Anterior cingulate cortex (tissue), 58 donors: ENCODE results near the gene NECAB2.
"Not testable (repeated sequence)": the region's sequence is repeated elsewhere in the genome, so short reads cannot be mapped to it uniquely, and the experiment has no call there.

Source experiments
- DNase-seq, 58 donors: peaks; one replicate each; lab custom pipeline; 2025; lab: John Stamatoyannopoulos, UW

Gene NECAB2

DNA sequence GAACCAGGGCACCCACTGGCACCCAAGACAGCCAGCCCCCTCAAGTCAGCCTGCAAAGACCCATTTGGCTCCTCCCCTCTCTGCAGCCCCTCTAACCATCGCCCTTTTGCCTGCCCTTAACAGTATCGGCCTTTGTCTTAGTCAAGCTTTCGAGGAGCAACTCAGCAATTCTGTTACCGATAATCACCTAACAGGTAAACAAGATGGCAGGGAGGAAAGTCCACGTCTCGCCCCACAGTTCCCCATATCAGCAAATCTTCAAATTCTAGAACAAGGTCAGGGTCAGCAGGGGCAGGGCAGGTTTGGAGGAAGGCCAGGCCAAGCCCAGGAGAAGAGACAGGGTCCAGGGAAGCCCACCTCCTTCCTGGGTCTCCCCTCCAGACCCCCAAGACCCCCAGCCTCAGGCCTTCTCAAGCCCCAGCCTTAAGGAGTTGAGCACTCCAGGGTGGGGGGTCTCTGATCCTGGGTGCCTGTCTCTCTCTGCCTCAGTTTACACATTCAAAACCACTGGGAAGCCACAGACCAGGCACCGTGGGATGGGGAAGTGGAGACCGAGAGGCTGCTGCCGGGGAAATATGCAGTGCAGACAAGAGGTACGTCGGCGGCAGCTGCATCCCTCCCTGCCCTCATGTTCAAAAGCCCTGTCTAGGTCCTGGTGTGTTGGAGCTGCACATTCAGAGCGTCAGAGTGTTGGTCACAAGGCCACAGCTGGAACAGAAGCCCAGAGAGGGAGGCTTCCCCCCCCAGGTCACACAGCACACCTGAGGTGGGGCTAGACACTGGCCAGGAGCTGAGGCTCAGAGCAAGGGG, 18.9 kb upstream of the NECAB2 start:
- no peak for DNase-seq

DNA sequence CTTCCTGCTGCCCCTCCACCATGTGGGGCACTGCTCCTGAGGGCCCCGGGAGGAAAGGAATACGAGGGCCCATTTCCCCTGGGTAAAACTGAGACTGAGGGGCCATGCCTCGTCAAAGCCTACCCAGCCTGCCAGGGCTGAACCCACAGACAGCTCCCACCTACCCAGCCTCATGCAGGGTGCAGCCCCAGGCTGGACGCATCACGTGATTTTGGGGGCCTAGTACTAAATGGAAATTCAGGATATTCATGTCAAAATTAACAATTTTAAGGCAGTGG, 18.4 kb upstream of the NECAB2 start:
- no peak for DNase-seq

DNA sequence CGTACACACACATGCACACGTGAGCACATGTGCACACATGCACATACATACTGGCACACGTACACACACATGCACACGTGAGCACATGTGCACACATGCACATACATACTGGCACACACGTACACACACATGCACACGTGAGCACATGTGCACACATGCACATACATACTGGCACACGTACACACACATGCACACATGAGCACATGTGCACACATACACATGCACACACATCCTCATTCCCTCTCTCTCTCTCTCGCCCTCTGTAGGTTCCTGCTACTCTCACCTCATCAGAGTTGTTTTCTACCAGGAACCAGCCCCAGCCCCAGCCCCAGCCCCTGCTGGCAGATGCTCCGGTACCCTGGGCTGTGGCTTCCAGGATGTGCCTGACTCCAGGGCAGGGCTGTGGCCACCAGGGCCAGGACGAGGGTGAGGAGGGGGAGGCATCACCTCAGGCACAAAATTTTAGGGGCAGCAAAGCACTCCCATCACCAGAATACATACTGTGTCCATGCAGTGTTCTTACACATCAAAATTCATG, 17.1 kb upstream of the NECAB2 start:
- DNase-seq, result not testable (repeated sequence)

DNA sequence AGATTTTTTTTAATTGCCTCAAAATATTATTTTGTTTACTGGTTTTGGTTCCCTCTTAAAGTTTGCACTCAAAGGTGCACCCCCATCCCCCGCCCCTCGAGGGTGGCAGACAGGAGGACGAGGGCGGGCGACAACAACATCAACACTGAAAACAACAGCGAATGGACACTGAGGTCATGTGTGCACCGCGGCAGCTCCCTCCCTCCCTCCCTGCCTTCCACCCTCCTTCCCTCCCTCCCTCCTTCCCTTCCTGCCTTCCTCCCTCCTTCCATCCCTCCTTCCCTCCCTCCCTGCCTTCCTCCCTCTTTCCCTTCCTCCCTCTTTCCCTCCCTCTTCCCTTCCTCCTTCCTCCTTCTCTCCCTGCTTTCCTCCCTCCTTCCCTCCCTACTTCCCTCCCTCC, 16.5 kb upstream of the NECAB2 start:
- DNase-seq, result peak in 12 of 58 donors; percentile 8 to 52 (median 30)

DNA sequence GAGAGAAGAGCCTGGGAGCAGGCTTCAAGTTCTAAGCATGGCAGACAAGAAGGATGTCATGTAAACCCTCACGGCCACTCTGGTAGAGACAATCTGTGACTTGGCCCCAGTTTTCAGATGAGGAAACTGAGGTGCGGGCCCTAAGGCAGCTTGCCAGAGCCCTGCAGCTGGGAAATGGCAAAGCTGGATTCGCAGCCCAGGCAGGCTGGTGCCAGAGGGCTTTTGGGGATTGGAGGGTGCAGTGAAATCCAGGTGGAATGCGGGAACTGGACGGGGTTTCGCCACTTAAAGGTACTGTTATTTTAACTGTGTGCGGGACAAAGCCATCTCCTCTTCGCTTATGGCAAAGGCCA, 15.5 kb upstream of the NECAB2 start:
- DNase-seq, result no peak

DNA sequence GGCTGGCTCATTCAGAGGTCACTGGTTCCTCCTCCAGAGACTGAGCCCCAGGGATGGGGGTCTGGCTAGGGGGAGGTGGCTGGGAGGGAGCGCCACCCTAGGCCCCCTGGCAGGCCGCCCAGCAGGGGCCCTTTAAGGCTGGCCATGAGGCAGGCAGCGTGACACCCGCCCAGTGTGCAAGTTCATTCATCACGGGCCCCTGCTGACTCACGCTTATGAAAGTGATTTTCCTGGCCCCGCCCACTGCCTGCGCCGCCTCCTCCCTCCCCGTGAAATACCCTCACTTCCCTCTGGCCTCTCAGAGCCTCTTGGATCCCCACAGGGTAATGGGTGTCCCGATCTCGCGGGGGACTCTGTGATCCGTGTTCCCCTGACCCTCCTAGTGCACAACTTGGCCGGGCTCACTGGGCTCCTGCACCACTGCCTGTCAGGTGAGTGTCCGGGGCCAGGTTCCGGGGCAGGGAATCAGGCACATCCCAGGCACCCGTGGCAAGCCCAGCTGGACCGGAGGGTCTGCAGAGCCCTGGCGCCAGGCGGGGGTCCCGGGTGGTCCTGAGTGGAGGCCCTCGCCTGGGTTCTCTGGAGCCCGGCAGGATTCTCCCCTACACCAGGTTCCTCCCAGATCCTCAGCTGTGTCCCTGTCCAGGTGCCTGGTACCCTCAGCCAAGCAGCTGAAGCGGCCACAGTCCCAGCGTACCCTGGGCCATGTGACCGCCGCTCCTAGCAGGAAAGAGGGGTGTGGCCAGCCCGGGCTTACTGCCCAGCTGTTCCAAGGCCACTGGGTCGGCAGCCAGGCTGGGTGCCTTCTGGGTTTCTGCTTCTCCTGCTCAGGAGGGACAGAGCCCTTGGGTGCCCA, 14.9 kb upstream of the NECAB2 start, which contains the start of gene OSGIN1:
Gene OSGIN1 (plus strand): TSS at position 301 of the 856 bp plus-strand sequence. CDS start 4,432 bp downstream, outside the sequence.
- peak in 57 of 58 donors; percentile 23 to 95 (median 67) for DNase-seq

DNA sequence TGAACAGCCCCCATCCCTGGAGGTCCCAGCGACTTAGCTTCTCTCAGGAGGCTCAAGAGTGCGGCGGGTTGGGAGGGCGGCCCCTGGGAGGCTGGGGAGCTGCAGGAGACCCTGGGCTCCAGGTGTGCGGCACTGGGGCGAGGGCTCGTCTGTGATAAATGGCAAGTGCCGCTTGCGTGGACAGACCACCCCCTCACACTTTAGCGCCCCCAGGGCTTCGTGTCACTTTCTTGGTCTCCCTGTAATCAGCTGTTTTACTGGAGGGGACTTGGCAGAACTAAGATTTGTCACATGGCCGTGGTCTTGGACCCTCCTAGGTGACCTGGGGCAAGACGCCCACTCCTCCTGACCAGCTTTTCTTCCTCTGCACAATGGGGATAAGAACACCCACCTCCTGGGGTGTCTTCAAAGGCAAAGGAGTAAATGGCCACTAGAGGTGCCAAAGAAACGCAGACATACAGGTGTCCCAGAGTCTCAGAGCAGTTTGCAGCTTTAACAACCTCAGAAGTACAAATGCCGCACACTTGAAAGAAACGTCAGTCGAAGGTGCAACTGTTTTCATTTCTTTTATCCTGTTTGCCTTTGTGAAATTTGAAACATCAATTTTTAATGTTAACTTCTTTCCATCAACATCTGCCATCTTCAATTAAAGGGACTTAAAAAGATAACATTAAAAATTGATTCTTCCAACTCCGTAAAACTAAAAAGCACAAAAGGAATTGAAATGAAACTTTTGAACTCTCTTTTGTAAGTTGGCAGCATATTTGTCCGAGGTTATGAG, 14.1 kb upstream of the NECAB2 start:
- DNase-seq, result no peak

DNA sequence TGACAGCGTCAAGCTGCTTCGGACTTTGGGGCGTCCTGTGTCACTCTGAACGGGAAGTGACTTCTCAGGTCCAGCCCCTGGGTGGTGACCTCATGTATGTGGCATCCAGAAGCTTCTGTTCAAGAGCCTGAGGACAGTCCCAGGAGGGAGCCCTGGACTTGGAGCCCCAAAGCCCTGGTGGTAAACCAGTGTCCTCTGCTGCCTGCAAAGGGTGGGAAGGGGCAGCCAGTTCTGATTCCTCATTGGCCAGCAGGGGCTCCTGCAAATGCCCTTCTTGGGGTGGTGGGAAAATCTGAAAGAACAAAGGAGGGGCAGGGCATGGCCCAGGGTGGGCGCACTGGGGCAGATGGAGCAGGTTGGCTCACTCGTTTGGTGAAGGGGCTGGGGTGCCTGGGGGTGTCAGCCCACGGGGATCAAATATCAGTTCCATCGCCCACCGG, 13.4 kb upstream of the NECAB2 start:
- DNase-seq, result no peak

DNA sequence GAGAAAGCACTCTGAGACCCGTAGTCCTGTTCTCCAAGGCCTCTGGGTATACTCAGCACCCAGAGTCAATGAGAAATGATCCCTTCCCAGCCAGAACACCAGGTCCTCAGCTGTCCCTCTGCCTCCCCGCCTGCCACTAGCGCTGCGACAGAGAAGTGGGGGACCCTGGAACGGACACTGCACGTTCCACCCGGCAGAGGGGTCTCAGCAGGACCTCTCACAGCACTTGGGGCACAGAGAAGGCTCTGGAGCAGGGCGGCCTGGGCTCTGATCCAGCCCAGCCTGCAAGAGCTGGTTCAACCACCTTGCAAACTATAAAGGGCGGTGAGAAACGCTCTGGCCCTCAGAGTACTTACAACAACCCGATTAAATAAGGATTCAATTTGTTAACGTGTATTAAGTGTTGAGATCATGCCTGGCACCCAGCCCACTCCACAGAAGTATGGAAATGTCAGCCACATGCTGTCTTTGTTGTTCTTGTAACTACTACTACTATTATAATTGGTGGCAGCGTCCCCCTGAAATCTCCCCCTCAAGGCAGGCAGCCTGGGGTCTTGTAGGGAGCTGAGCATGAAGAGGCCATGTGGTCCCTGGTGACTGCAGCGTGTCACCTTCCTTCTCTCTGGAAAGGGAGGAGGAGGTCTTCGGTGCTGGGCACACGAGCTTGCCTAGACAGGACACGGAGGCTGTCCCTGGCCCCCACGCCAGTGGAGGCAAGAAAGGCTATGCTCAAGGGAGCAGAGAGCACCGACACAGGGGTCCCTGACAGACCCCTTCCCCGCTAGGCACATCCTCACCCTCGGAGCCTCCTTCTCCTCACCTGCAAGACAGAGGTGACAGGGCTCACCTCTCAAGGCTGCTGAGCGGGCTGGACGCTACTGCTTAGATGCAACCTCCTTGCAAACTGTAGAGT, 12.6 kb upstream of the NECAB2 start:
- peak in 1 of 58 donors; percentile 34 for DNase-seq

DNA sequence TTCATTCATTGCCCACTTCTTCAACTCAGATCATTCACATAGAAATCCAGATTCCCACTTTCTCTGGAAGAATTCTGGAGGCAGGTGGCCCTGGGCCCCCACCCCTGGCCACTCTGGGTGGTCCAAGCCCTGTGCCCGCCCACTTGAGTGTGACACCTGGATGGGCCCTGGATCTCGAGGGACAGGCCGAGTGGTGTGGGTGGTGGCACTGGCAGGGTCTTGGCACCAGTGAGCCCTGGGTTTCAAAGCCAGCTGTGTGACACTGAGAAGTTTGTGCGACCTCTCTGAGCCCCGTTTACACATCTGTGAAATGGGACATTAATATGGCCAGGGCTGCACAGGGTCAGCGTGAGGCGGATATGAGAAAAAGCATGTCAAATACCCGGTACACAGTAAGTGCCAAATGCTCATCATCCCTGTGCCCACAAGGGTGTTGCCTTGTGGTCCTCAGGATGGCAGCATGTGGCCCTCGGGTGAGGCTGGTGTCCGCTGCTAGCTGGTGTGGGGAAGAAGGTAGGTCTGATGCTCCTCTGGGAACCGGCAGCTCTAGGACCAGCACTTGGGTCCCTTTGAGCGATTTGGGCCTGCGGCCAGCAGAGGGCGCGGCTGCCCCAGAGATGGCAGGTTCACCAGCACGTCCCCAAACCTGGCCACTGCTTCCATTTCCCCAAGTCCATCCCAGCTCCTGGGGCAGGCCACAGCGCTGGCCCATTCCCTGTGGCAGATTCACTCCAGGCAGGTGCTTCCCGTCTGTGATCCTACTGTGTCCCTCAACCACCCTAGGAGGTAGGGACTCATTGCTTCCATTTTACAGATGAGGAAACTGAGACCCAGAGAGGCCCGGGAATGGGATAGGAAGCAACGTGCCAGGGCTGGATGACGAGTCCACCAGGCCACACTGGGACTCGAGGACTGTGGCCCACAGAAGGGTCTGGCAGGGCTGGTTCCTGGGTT, 11.4 kb upstream of the NECAB2 start:
- DNase-seq, result peak in 53 of 58 donors; percentile 10 to 86 (median 54)

DNA sequence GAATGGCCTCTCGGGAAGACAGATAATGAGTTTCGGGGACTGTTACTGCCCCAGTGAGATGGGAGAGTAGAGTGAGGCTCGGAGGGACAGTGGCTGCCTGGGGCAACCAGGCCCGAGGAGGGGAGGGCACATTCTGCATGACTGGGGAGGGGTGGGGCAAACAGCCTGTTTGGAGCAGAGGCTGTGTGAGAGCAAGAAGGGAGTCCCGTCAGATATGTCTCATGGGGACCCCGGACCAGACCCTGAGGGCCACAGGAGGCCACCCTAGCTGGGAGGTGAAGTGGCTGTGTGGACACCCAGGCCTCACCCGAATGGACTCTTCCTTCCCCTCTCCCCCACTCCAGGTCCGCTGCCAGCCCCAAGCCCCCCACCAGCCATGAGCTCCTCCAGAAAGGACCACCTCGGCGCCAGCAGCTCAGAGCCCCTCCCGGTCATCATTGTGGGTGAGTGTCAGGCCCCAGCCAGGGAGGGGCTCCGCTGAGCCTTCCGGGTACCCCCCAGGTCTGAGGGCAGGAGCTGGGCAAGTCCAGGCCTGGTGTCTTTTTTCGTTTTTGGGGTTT, 10.7 kb upstream of the NECAB2 start:
- DNase-seq, result no peak

DNA sequence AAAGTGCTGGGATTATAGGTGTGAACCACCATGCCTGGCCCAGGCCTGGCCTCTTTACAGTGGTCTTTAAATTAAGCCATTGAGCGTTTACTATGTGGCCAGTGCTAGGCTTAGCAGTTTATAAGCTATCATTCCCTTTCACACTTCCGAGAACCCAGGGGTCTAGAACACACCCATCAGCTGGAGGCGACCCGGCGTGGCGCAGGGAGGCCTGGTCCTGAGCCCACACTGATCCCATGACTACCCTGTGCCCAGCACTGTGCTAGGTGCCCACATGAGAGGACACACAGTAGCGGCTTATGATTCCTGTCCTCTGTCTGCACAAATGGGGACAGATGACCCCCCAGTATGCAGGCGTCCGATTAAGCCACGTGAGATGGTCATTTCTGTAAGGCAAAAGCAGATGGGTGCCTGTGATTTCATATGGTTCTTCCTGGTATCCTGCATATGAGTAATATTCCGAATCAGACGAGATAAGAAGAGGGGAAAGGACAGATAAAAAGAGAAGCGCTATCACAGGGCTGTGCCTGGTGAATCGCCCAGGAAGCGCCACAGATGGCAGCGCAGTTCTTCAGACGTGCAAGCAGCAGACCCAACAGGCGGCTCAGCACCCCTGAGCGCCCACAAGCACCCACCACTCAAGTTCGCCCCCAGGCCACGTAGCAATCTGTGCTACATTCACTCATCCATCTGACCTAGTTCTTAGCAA, 9.8 kb upstream of the NECAB2 start:
- no peak for DNase-seq

DNA sequence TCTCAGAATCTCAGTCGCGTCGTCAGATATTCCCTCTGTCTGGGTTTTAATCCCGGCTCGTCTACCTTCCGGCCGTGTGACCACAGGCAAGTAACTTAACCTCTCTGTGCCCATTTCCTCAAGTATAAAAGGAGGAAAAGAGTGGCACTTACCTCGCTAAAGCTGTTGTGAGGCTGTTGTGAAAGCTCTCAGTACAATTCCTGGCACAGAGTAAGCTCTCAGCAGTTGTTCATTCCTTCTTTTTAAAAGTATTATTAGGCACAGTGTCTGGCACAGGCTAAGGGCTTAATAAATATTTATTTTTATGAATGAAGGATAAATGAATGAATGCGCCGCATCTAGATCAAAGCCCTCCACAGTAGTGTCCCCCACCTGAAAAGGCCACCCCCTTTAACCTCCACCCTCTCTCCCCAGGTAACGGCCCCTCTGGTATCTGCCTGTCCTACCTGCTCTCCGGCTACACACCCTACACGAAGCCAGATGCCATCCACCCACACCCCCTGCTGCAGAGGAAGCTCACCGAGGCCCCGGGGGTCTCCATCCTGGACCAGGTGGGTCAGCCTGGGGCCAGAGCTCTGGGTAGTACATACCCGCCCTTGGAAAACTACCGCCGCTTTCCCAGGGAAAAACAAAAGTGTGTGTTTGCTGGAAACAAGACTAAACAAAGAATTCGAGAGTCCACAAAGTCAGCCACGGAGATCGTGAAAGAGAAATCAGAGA, 9.0 kb upstream of the NECAB2 start:
- DNase-seq, result no peak

DNA sequence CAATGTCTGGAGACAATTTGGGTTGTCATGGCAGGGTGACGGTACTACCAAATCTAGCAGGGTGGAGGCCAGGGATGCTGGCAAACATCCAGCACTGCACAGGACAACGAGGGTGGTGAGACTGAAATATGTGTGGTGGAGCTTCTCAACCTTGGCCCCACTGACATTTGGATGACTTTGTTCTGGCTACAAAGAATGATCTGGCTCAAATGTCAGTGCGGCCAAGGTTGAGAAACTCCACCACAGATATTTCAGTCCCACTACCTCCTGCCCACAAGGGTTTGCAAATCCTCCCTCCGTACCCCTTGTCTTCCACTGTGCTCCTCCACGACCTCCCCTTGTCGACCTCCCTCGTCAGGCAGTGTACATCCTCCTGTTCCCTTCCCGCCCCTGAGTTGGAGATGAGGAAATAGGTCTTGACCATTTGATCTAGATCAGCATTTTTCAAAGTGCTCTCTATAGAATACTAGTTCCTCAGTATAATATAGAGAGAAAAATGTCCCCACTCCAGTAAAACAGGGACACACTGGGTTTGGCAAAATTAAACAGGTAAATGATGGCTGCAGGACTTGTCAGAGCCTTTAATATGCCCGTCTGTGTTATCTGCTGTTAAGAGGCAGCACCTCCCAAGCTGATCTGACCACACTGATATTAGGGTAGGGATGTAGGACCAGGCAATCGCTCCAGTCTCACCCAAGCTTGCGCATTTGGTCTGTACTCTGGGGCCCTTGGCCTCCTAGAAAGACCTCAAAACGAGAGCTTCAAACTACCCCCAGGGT, 8.2 kb upstream of the NECAB2 start:
- DNase-seq, result no peak

DNA sequence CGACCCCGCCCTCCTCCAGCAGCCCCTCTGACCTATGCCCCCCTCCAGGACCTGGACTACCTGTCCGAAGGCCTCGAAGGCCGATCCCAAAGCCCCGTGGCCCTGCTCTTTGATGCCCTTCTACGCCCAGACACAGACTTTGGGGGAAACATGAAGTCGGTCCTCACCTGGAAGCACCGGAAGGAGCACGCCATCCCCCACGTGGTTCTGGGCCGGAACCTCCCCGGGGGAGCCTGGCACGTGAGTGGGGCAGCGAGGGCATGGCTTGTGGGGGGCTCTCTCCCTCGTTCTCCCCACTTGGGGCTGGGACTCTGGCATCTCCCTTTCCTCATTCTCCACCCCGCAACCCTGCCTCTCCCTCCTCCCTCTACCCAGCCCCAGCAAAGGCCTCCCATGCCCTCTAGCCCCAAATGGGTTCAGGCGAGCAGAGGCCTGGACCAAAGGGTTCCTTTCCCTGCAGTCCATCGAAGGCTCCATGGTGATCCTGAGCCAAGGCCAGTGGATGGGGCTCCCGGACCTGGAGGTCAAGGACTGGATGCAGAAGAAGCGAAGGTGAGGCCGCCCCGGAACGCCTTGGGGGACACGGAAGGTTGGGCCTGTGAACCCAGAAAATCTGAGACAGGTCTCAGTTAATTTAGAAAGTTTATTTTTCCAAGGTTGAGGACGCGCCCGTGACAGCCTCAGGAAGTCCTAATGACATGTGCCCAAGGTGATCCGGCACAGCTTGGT, 7.4 kb upstream of the NECAB2 start:
- DNase-seq, result no peak
